T follicular helper cell (primary cell): Measurements from ENCODE around the gene ITGB5.

Source experiments
- DNase-seq: peaks from one replicate; pipeline ENCODE4 v3.0.0-alpha.2; 2020; ENCODE audit warnings: low read depth

The ITGB5 gene

GRCh38 chr3:124867511-124867910, 19.7 kb downstream of the ITGB5 start:
- DNase-seq, result no peak

DNA sequence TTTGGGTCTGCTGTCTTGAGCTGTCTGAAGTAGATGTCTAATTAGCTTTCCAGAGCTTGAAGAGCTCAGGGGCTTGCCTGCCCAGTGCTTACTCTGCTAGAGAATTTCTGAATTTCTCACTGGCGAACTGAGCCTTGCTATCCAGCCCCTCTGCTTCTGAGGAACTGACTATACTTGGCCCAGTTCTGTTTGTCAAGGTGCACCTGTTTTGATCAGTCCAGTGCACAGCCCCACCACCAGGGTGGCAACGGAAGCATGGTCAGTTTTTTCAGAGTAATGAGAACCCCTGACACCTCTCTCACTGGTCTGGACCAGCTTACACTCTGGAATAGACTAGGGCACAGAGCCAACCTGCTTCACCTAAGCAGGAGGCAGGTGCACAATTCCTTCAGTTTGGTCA, 25.2 kb downstream of the ITGB5 start:
- no peak for DNase-seq

DNA sequence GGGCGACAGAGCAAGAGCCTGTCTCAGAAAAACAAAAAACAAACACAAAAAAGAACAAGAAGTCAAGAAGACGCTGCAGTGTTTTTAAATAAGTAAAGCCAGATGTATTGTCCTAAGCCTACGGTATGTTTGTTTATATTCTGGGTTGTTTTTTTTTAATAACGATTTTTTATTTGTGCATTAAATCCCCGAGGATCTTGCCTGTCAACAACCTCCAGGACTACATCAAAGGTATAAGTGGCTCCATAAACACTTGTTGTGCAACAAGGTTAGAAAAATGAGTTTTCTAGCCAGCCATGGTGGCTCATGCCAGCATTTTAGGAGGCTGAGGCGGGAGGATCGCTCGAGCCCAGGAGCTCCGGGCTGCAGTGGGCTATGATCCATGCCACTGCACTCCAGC, 26.1 kb downstream of the ITGB5 start:
- no peak for DNase-seq

GRCh38 chr3:124860599-124860998, 26.6 kb downstream of the ITGB5 start:
- no peak for DNase-seq

- DNase-seq, result no peak
Observed at GRCh38 chr3:124859025-124859424, 28.1 kb downstream of the ITGB5 start.

DNA sequence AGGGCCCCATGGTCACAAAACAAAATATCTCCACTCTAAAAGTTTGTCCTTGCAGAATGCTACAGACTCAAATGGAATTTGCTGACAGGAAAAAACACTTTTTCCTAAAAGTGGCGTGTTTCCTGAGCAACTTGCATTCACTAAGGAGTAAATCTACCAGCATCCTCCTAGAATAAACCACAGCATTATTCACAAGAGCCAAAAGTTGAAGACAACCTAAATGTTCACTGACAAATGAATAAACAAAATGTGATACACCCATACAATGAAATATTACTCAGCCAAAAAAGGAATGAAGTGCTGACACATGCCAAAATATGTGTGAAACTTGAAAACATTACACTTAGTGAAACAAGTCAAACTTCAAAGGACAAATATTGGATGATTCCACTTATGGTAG, 28.9 kb downstream of the ITGB5 start:
- no peak for DNase-seq

GRCh38 chr3:124856677-124857076, 30.5 kb downstream of the ITGB5 start:
- DNase-seq, result no peak

DNA sequence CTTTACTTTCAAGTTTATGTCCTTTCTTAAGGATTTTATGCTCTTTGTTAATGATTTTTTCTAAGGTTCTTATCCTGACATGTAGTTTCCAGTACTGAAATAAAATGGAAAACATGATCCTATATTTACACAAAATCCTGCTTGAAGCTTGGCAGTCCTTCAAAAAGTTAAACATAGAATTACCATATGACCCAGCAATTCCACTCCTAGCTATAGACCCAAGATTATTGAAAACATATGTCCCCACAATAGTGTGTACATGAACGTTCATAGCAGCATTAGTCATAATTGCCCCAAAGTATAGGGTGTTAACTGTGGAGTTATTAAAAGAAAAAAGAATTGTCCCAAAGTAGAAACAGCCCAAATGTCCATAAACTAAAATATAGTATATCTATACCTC, 33.2 kb downstream of the ITGB5 start:
- DNase-seq, result no peak

GRCh38 chr3:124853446-124853845, 33.7 kb downstream of the ITGB5 start:
- DNase-seq, result no peak

DNA sequence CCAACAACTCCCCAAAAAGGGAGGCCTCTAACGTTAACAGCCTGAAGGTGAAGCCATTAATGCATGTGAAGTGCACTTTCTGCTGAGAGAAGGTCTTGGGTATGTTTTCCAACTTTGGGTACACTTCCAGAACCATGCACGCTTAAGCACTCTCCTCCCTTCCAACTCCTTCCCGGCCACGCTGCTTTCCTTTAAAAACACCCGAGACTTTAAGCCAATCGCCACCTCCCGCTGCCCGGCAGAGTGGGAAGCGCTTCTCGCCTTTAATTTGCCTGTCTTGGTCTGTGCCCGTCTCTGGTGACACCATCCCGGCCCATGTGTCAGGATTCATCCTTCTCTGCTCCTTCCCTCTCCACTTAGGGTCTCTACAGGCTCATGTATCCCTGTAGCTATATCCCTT, 35.3 kb downstream of the ITGB5 start:
- DNase-seq, result no peak

DNA sequence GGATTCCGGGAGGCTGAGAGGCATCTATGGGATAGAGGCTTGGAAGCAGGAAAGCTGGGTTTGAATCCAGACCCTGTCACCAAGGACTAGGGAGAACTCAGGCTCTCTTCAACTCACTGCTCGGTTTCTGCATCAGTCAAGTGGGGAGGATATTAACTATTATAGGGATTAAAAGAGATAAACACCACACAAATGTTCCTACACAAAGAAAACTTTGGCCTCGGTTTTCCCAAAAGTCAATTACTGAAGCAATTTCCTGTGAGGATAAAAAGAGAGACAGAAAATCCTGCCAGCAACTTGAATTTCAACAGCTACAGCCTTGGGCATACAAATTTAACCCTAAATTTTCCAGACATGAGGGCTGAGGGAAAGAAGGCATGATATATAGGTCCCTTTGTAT, 36.0 kb downstream of the ITGB5 start:
- DNase-seq, result no peak

DNA sequence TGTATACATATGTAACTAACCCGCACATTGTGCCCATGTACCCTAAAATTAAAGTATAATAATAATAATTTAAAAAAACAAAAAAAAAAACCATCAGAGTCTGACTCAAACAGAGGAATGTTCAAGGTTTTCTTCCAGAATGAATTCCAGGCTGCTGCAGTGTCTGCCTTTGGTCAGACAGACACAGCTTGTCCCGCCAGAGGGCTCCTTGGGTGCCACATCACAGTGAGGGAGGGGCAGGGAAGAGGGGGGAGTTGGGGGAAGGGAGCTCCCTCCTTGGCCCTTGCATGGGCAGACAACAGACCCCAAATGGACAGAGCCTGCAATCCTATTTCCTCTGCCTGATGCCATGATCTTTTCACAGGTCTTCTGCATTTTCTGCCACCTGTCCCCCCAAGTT, 36.5 kb downstream of the ITGB5 start:
- DNase-seq, result no peak

GRCh38 chr3:124850212-124850611, 37.0 kb downstream of the ITGB5 start:
- DNase-seq, result no peak

- no peak for DNase-seq
Observed at GRCh38 chr3:124848300-124848699, 38.9 kb downstream of the ITGB5 start.

- no peak for DNase-seq
Observed at GRCh38 chr3:124847863-124848262, 39.3 kb downstream of the ITGB5 start.

GRCh38 chr3:124847051-124847450, 40.1 kb downstream of the ITGB5 start:
- DNase-seq, result no peak

GRCh38 chr3:124846189-124846588, 41.0 kb downstream of the ITGB5 start:
- no peak for DNase-seq

GRCh38 chr3:124845406-124845805, 41.8 kb downstream of the ITGB5 start:
- no peak for DNase-seq

DNA sequence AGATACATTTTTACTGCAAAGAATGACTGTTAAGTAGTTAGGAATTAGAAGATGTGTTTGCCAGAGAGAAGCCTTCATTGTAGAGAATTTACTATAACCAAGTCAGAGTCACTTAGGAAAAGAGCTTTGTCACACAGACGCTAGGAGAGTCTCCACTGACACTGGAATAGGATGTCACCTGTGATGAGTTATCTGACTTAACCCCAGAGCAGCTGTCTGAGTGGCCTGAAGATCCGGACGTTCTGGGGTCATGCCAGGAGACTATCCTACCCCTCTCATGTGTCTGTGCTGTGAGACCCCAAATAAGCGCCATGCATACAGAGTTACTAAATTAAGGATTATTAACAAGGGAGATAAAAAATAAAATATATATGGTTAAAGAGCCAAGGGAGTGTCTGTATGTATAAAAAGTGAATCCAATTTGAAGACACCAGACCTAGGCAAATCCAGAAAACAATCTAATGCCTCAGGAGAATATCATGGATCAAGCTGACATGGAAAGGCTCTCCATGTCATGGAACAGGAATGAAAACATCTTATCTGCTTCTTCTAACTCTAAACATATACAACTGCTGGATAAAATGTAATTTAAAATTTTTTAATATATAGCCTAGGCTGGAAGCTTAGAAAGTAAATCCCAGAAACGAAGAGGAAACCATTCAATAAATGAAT, 43.5 kb downstream of the ITGB5 start:
- no peak for DNase-seq

- DNase-seq, result no peak
Observed at GRCh38 chr3:124843047-124843446, 44.1 kb downstream of the ITGB5 start.

GRCh38 chr3:124841517-124841916, 45.6 kb downstream of the ITGB5 start:
- no peak for DNase-seq

- no peak for DNase-seq
Observed at GRCh38 chr3:124840331-124840730, 46.8 kb downstream of the ITGB5 start.

- DNase-seq, result no peak
Observed at GRCh38 chr3:124839896-124840295, 47.3 kb downstream of the ITGB5 start.

DNA sequence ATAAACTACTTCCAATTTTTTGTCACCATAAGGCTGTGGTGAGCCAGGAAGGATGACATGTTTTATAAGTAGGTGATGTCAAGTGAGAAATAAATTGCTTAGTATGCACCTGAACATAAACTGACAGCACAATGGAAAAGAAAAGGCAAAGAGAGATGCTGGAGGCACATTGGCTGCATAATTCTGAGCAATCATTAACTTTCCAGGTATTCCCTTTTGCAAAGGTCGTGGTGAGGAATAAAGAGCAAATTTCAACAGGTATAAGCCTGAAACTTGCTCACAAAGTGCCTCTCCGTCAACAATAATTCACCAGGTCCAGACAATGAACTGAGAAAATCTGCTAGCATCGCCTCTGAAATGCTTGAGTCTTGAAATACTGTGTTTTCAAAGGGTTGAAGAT, 48.2 kb downstream of the ITGB5 start:
- no peak for DNase-seq
